ENCODE results near the gene IGSF9. TPM values are rescaled to one million over a fixed set of nuclear protein-coding genes. Genes with fewer than 3 reads are reported as not detected.

The IGSF9 gene
- total and polyA plus RNA-seq, 10 of the 15 experiments (the other 5 are each of a cell fraction or from before 2014, with no cell fraction given), result 0.04 to 0.07 TPM; not detected in 8

DNA sequence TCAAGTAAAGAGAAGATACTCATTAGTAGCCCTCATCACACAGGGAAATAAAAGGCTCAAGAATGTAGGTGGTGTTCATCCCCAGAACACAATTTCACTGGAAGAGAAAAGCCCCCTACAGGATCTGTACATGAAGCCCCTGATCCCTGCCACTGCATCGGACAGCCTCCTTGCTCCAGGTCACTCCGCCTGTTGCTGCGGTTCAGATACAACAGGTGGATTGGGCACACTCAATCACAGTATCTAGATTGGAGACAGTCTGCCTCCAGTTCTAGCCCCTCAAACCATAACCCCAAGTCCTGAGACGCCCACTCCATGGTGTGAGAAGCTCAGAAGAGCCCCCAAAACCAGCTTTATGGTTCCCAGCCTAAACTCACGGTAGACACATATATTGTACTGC is 7.5 kb upstream of the IGSF9 start:
- 52% methylated on average over 5 of the region's 5 CpGs for WGBS (ENCODE audit: insufficient coverage, insufficient replicate concordance, low lambda C conversion rate, missing lambda C conversion rate)
- H3K36me3 ChIP-seq (ENCODE audit: control insufficient read depth in 2 of 2, insufficient read depth in 2 of 2, low read length in 1 of 2), result no peaks in the 10 kb centered on the region
- no peak for TF ChIP-seq WRNIP1 (IDR thresholded peaks at IDR 0.05; ENCODE audit: borderline replicate concordance, low read depth, low read length)
- TF ChIP-seq RB1 (IDR thresholded peaks at IDR 0.05; ENCODE audit: borderline replicate concordance), result no peak
- TF ChIP-seq MYC (IDR thresholded peaks at IDR 0.05; ENCODE audit: insufficient read depth, insufficient read length, insufficient replicate concordance, low read length, severe bottlenecking), result no peak
- no peak for TF ChIP-seq CHD4 (IDR thresholded peaks at IDR 0.05)
- no peak for TF ChIP-seq SMAD5 (IDR thresholded peaks at IDR 0.05; ENCODE audit: low read depth)
- no peak for TF ChIP-seq BACH1 (IDR thresholded peaks at IDR 0.05; ENCODE audit: borderline replicate concordance)
- no peak for TF ChIP-seq EED (IDR thresholded peaks at IDR 0.05; ENCODE audit: low read depth)
- no peak for TF ChIP-seq NR2C2 (IDR thresholded peaks at IDR 0.05; ENCODE audit: borderline replicate concordance, control insufficient read depth, insufficient read length, low read depth)
- TF ChIP-seq TCF12 (IDR thresholded peaks at IDR 0.05; ENCODE audit: low read depth, low read length), result no peak
- TF ChIP-seq STAT3 (IDR thresholded peaks at IDR 0.05; ENCODE audit: low read depth, low read length), result no peak
- no peak for TF ChIP-seq CEBPB (IDR thresholded peaks at IDR 0.05; ENCODE audit: borderline replicate concordance in 1 of 2, low read depth in 2 of 2, low read length in 2 of 2)
- in situ Hi-C loops (cut with MboI), result no loop called here
- no TSS peak for BruUV-seq (replicated peaks)
- H4K20me1 ChIP-seq (ENCODE audit: control insufficient read depth, insufficient read depth), result no peaks in the 10 kb centered on the region
- peaks cover 0 to 4% of the 10 kb centered on the region in 2 experiments; a peak in 3 of 4 replicates for H3K27me3 ChIP-seq (replicated peaks in 1 of 2; ENCODE audit: control insufficient read depth in 2 of 2, insufficient read depth in 2 of 2, low read length in 1 of 2)
- H2AFZ ChIP-seq (ENCODE audit: control insufficient read depth, low read depth, low read length), result no peak overlapping the region
- FAIRE-seq (no peak), DNase-seq (ENCODE audit: low read depth, low spot score) (no peak), ATAC-seq (no peak)
- CTCF ChIA-PET, result interaction anchor here (0.7 to 1.2 kb wide), 2 partner anchors 28 to 60 kb away, joined by 3 to 4 read pairs; partner anchors contain the start of gene TAGLN2
- no peak overlapping the region for H3K27ac ChIP-seq (ENCODE audit: control insufficient read depth, insufficient read depth)
- no peak overlapping the region for H3K4me2 ChIP-seq (ENCODE audit: control insufficient read depth, insufficient read depth)
- no peaks in the 10 kb centered on the region for H3K9me3 ChIP-seq (replicated peaks; ENCODE audit: control insufficient read depth, insufficient read depth, low read length)
- SMC1A ChIA-PET (ENCODE audit: uncharacterized antibody, unreplicated experiment), result interaction anchor here (0.6 to 3.1 kb wide), 3 partner anchors 53 to 195 kb away, joined by 3 to 11 read pairs (median 5); no protein-coding TSS in a partner anchor
- POLR2A ChIA-PET, result no interaction called here
- RAD21 ChIA-PET (ENCODE audit: unreplicated experiment), result no interaction called here
- intact Hi-C loops (cut with micrococcal nuclease; ENCODE audit: unreplicated experiment), result no loop called here
- no peaks in the 10 kb centered on the region for H3K79me2 ChIP-seq (ENCODE audit: control insufficient read depth, insufficient read depth, low read length)
- no peak overlapping the region for H3K9ac ChIP-seq (ENCODE audit: control insufficient read depth, insufficient read depth, low read length)
- H3K4me3 ChIP-seq, result no peak overlapping the region
- H3K4me1 ChIP-seq (ENCODE audit: control insufficient read depth, insufficient read depth, low read length), result peaks cover 2% of the 10 kb centered on the region
